H9 (cell line): ENCODE results near the gene ANGPTL1. TPM values are rescaled to one million over a fixed set of nuclear protein-coding genes. Genes with fewer than 3 reads are reported as not detected.

Experiments
- DNase-seq: peaks from one replicate; pipeline ENCODE4 v3.0.0-alpha.2; 2017
- H2AFZ ChIP-seq: one replicate; pipeline ENCODE4 v1.6.1; 2013; ENCODE audit warnings: mild to moderate bottlenecking, low read length, control low read depth, moderate library complexity
- H2AK5ac ChIP-seq: 2 replicates; pipeline ENCODE4 v1.6.1; 2013; ENCODE audit warnings: low read length, control low read depth, mixed read lengths; ENCODE audit not compliant: insufficient read length
- H2BK120ac ChIP-seq: one replicate; pipeline ENCODE4 v1.6.1; 2013; ENCODE audit warnings: low read depth, mild to moderate bottlenecking, low read length, control low read depth, inconsistent platforms; ENCODE audit not compliant: poor library complexity, severe bottlenecking
- H2BK12ac ChIP-seq: 2 replicates; pipeline ENCODE4 v1.6.1; 2013; ENCODE audit warnings: low read length, control low read depth, mixed read lengths, low read depth; ENCODE audit not compliant: insufficient read length
- H2BK15ac ChIP-seq: 2 replicates; pipeline ENCODE4 v1.6.1; 2013; ENCODE audit warnings: low read depth, low read length, control low read depth
- H2BK20ac ChIP-seq: one replicate; pipeline ENCODE4 v1.6.1; 2013; ENCODE audit warnings: low read depth, mild to moderate bottlenecking, low read length, control low read depth, inconsistent platforms; ENCODE audit not compliant: poor library complexity, severe bottlenecking
- H2BK5ac ChIP-seq: 2 replicates; pipeline ENCODE4 v1.6.1; 2013; ENCODE audit warnings: low read length, control low read depth, mixed read lengths; ENCODE audit not compliant: insufficient read length
- H3K14ac ChIP-seq: 2 replicates; pipeline ENCODE4 v1.6.1; 2013; ENCODE audit warnings: low read length, control low read depth; ENCODE audit not compliant: insufficient read depth
- H3K18ac ChIP-seq: 2 replicates; pipeline ENCODE4 v1.6.1; 2013; ENCODE audit warnings: low read depth, mild to moderate bottlenecking, mixed read lengths, low read length, control low read depth; ENCODE audit not compliant: insufficient read length
- H3K23ac ChIP-seq: 2 replicates; pipeline ENCODE4 v1.6.1; 2013; ENCODE audit warnings: low read length, control low read depth, mixed read lengths, low read depth; ENCODE audit not compliant: insufficient read length
- H3K23me2 ChIP-seq: 2 replicates; pipeline ENCODE4 v1.6.1; 2013; ENCODE audit warnings: low read depth, mild to moderate bottlenecking, mixed read lengths, low read length, control low read depth; ENCODE audit not compliant: insufficient read length, poor library complexity, severe bottlenecking
- H3K27ac ChIP-seq: 2 replicates; pipeline ENCODE4 v1.5.1; 2013; ENCODE audit warnings: low read length, control low read depth, mixed read lengths, low read depth; ENCODE audit not compliant: insufficient read length
- H3K27me3 ChIP-seq: 2 replicates; pipeline ENCODE4 v1.6.1; 2013; ENCODE audit warnings: low read length, control low read depth, inconsistent platforms; ENCODE audit not compliant: insufficient read depth
- H3K4ac ChIP-seq: 2 replicates; pipeline ENCODE4 v1.6.1; 2013; ENCODE audit warnings: low read depth, mild to moderate bottlenecking, control low read depth, inconsistent platforms, low read length, moderate library complexity
- H3K4me1 ChIP-seq: 2 replicates; pipeline ENCODE4 v1.6.1; 2013; ENCODE audit warnings: low read length, control low read depth, inconsistent platforms; ENCODE audit not compliant: insufficient read depth
- H3K4me2 ChIP-seq: 2 replicates; pipeline ENCODE4 v1.6.1; 2013; ENCODE audit warnings: low read length, control low read depth, mixed read lengths; ENCODE audit not compliant: insufficient read length, insufficient read depth
- H3K56ac ChIP-seq: 2 replicates; pipeline ENCODE4 v1.6.1; 2013; ENCODE audit warnings: low read depth, mild to moderate bottlenecking, mixed read lengths, low read length, control low read depth; ENCODE audit not compliant: insufficient read length
- H3K79me1 ChIP-seq: 2 replicates; pipeline ENCODE4 v1.6.1; 2013; ENCODE audit warnings: low read depth, mild to moderate bottlenecking, moderate library complexity, low read length, control low read depth, inconsistent platforms; ENCODE audit not compliant: insufficient read depth, poor library complexity, severe bottlenecking
- H3K79me2 ChIP-seq: 2 replicates; pipeline ENCODE4 v1.6.1; 2013; ENCODE audit warnings: low read length, control low read depth, inconsistent platforms; ENCODE audit not compliant: insufficient read depth
- H3K9ac ChIP-seq: 2 replicates; pipeline ENCODE4 v1.6.1; 2013; ENCODE audit warnings: low read length, control low read depth, mixed read lengths; ENCODE audit not compliant: insufficient read length; ENCODE audit errors: extremely low read depth
- H3K9me3 ChIP-seq: one replicate; pipeline ENCODE4 v1.6.1; 2013; ENCODE audit warnings: low read depth, low read length, inconsistent platforms; ENCODE audit not compliant: control insufficient read depth
- H3T11ph ChIP-seq: one replicate; pipeline ENCODE4 v1.6.1; 2013; ENCODE audit warnings: mild to moderate bottlenecking, low read length, control low read depth, inconsistent platforms
- H4K20me1 ChIP-seq: one replicate; pipeline ENCODE4 v1.6.1; 2013; ENCODE audit not compliant: control insufficient read depth, insufficient read length, insufficient read depth
- H4K5ac ChIP-seq: 2 replicates; pipeline ENCODE4 v1.6.1; 2013; ENCODE audit warnings: low read depth, mild to moderate bottlenecking, mixed read lengths, low read length, control low read depth; ENCODE audit not compliant: insufficient read length
- H4K8ac ChIP-seq: replicated peaks from 2 replicates; pipeline ENCODE4 v1.6.1; 2013; ENCODE audit warnings: low read length, control low read depth, mixed read lengths, low read depth; ENCODE audit not compliant: insufficient read length
- H4K91ac ChIP-seq: 2 replicates; pipeline ENCODE4 v1.6.1; 2013; ENCODE audit warnings: low read depth, mild to moderate bottlenecking, moderate library complexity, mixed read lengths, low read length, control low read depth; ENCODE audit not compliant: insufficient read length
- H3K27ac Mint-ChIP-seq, 3 experiments: 2 replicates in 2 of 3; 3 replicates in 1 of 3; pipeline ENCODE4 v1.8.0; 2020 to 2021; ENCODE audit warnings: mixed read lengths in 3 of 3, mild to moderate bottlenecking in 1 of 3, moderate library complexity in 1 of 3
- H3K27me3 Mint-ChIP-seq: 2 replicates; pipeline ENCODE4 v1.8.0; 2021; ENCODE audit warnings: low read depth, mild to moderate bottlenecking, moderate library complexity, mixed read lengths
- H3K36me3 Mint-ChIP-seq, 3 experiments: 2 replicates in 2 of 3; 3 replicates in 1 of 3; pipeline ENCODE4 v1.8.0; 2020 to 2021; ENCODE audit warnings: low read depth in 3 of 3, mixed read lengths in 3 of 3; ENCODE audit not compliant: insufficient read depth in 1 of 3
- H3K4me1 Mint-ChIP-seq, 2 experiments: 2 replicates each; pipeline ENCODE4 v1.8.0; 2020; ENCODE audit warnings: mixed read lengths in 2 of 2
- H3K4me3 Mint-ChIP-seq, 2 experiments: 2 replicates in 1 of 2; 3 replicates in 1 of 2; pipeline ENCODE4 v1.8.0; 2020 to 2021; ENCODE audit warnings: mild to moderate bottlenecking in 2 of 2, mixed read lengths in 2 of 2, moderate library complexity in 1 of 2
- H3K9me3 Mint-ChIP-seq, 2 experiments: 2 replicates in 1 of 2; 3 replicates in 1 of 2; pipeline ENCODE4 v1.8.0; 2020; ENCODE audit warnings: mild to moderate bottlenecking in 2 of 2, mixed read lengths in 2 of 2, moderate library complexity in 1 of 2
- CTCF ChIP-seq: fragments of 200-600 bp; sonication (generic); conservative IDR thresholded peaks from 3 replicates; pipeline ENCODE4 v1.8.0; 2021; ENCODE audit warnings: antibody characterized with exemption, mild to moderate bottlenecking
- WGBS: extraction: QIAGEN DNeasy Blood & Tissue Kit; methylation state at CpG from one replicate; pipeline ENCODE4 v1.1.7; 2013; ENCODE audit warnings: missing lambda C conversion rate, low lambda C conversion rate, mixed read lengths; ENCODE audit not compliant: insufficient read length; ENCODE audit errors: extremely low coverage; 5-methylcytosine and 5-hydroxymethylcytosine counted together
- total RNA-seq: library from RNA; stranded (reverse); gene quantifications from 2 replicates; pipeline ENCODE4 v1.2.1, GENCODE V29; 2021

The ANGPTL1 gene
- total RNA-seq, 1 experiment from 2014 or later = not detected

GRCh38 chr1:178821134-178821866, 49.6 kb downstream of the ANGPTL1 start:
- Mint-ChIP-seq H3K36me3 (peaks cover 2 to 15% (median 2%) of the 10 kb centered on the region in 3 experiments; a peak in 5 of 7 replicates), H3K27ac (no peak overlapping the region; a peak in 2 of 7 replicates), H3K4me1 (peaks cover 0 to 4% of the 10 kb centered on the region in 2 experiments; a peak in 1 of 4 replicates), H3K9me3 (peaks cover 0 to under 1% of the 10 kb centered on the region in 2 experiments; a peak in 1 of 5 replicates), H3K4me3 (no peak overlapping the region), H3K27me3 (no peaks in the 10 kb centered on the region)
- Histone ChIP-seq H3K9me3 (no peaks in the 10 kb centered on the region), H4K20me1 (no peaks in the 10 kb centered on the region), H3K4ac (no peak overlapping the region), H3K79me2 (no peaks in the 10 kb centered on the region), H2AFZ (no peak overlapping the region), H2BK20ac (no peak overlapping the region), H4K8ac (no peak overlapping the region), H3K27me3 (no peaks in the 10 kb centered on the region), H3T11ph (no peak overlapping the region), H3K4me2 (no peak overlapping the region), H4K5ac (no peak overlapping the region), H2AK5ac (no peak overlapping the region), H4K91ac (no peak overlapping the region), H2BK120ac (no peak overlapping the region), H3K23ac (no peak overlapping the region), H2BK15ac (no peak overlapping the region), H3K14ac (no peak overlapping the region), H3K4me1 (no peaks in the 10 kb centered on the region), H2BK12ac (no peak overlapping the region), H3K18ac (no peak overlapping the region), H3K56ac (no peak overlapping the region), H2BK5ac (no peak overlapping the region), H3K79me1 (no peaks in the 10 kb centered on the region), H3K23me2 (no peaks in the 10 kb centered on the region), H3K9ac (no peak overlapping the region), H3K27ac (no peak overlapping the region)
- no peak for TF ChIP-seq CTCF
- DNase-seq = no peak
- no CpG with 5 or more reads among the region's 1 CpG for WGBS
